Measurements from ENCODE around the gene EEFSEC. TPM values are rescaled to one million over a fixed set of nuclear protein-coding genes. Genes with fewer than 3 reads are reported as not detected.

The EEFSEC gene
- total and polyA plus RNA-seq, 2 experiments from 2014 or later = 10.1 to 16.2 TPM

- no peaks in the 10 kb centered on the region for H3K36me3 ChIP-seq (ENCODE audit: insufficient read depth)
- no peaks in the 10 kb centered on the region for H3K4me1 ChIP-seq (ENCODE audit: insufficient read depth)
- H3F3A ChIP-seq (replicated peaks; ENCODE audit: low read depth) = no peaks in the 10 kb centered on the region
- DNase-seq (ENCODE audit: low spot score) = no peak
- H3K27me3 Mint-ChIP-seq (ENCODE audit: insufficient read depth, low read depth, poor library complexity) = peaks cover 9% of the 10 kb centered on the region
- peak overlapping the region; percentile 56; the same call in 1 of the 2 replicates for H3K27ac Mint-ChIP-seq
- H3K4me3 Mint-ChIP-seq = no peak overlapping the region
- H3K4me3 ChIP-seq = no peak overlapping the region
- H3K4me1 Mint-ChIP-seq = peaks cover 14% of the 10 kb centered on the region
- H2AFZ ChIP-seq = no peak overlapping the region
- no peaks in the 10 kb centered on the region for H3K27me3 ChIP-seq (ENCODE audit: insufficient read depth)
- no peaks in the 10 kb centered on the region; the same call in 2 of the 3 replicates for H3K36me3 Mint-ChIP-seq (ENCODE audit: low read depth)
- no peaks in the 10 kb centered on the region; the same call in 1 of the 2 replicates for H4K20me1 ChIP-seq (replicated peaks; ENCODE audit: insufficient read depth)
- no peaks in the 10 kb centered on the region for H3K9me3 Mint-ChIP-seq
- TF ChIP-seq CTCF (conservative IDR thresholded peaks at IDR 0.05; ENCODE audit: low read depth in 2 of 2) = no peak
- no peak for TF ChIP-seq EZH2phosphoT487 (IDR thresholded peaks at IDR 0.05; ENCODE audit: unreplicated experiment)
- no peak for TF ChIP-seq POLR2AphosphoS5 (IDR thresholded peaks at IDR 0.05; ENCODE audit: low read depth)
- TF ChIP-seq ZNF114 (CRISPR knock-in tag; IDR thresholded peaks at IDR 0.05) = no peak
- TF ChIP-seq STAT1 (IDR thresholded peaks at IDR 0.05; ENCODE audit: unreplicated experiment) = no peak
- H3K9me2 ChIP-seq (ENCODE audit: insufficient read depth) = no peaks in the 10 kb centered on the region
- ATAC-seq = no peak
- H3K27ac ChIP-seq (ENCODE audit: low read depth) = no peak overlapping the region
- no peak overlapping the region for H3K4me2 ChIP-seq
- no peaks in the 10 kb centered on the region for H3K79me2 ChIP-seq (replicated peaks; ENCODE audit: insufficient read depth)
These were observed 187.7 kb downstream of the EEFSEC start for GRCh38 chr3:128340904-128341555.

GRCh38 chr3:128341659-128342395, 188.5 kb downstream of the EEFSEC start:
- no peak for DNase-seq (ENCODE audit: low spot score)
- Histone ChIP-seq H3K9me2 (ENCODE audit: insufficient read depth) (no peaks in the 10 kb centered on the region), H3K36me3 (ENCODE audit: insufficient read depth) (no peaks in the 10 kb centered on the region), H3K4me1 (ENCODE audit: insufficient read depth) (no peaks in the 10 kb centered on the region), H3K4me2 (no peak overlapping the region), H2AFZ (no peak overlapping the region), H3K27me3 (ENCODE audit: insufficient read depth) (no peaks in the 10 kb centered on the region), H3F3A (replicated peaks; ENCODE audit: low read depth) (no peaks in the 10 kb centered on the region), H4K20me1 (replicated peaks; ENCODE audit: insufficient read depth) (no peaks in the 10 kb centered on the region; the same call in 1 of the 2 replicates), H3K79me2 (replicated peaks; ENCODE audit: insufficient read depth) (no peaks in the 10 kb centered on the region), H3K27ac (ENCODE audit: low read depth) (no peak overlapping the region), H3K4me3 (no peak overlapping the region)
- Mint-ChIP-seq H3K27me3 (ENCODE audit: insufficient read depth, low read depth, poor library complexity) (peaks cover 5% of the 10 kb centered on the region), H3K4me1 (peaks cover 7% of the 10 kb centered on the region), H3K27ac (no peak overlapping the region), H3K4me3 (no peak overlapping the region), H3K36me3 (ENCODE audit: low read depth) (no peaks in the 10 kb centered on the region), H3K9me3 (no peaks in the 10 kb centered on the region)
- ATAC-seq = no peak
- TF ChIP-seq EZH2phosphoT487 (IDR thresholded peaks at IDR 0.05; ENCODE audit: unreplicated experiment) (no peak), CTCF (conservative IDR thresholded peaks at IDR 0.05; ENCODE audit: low read depth in 2 of 2) (no peak), ETS1 (IDR thresholded peaks at IDR 0.05) (no peak), ZNF114 (CRISPR knock-in tag; IDR thresholded peaks at IDR 0.05) (no peak), ZNF331 (CRISPR knock-in tag; IDR thresholded peaks at IDR 0.05; ENCODE audit: low read depth) (no peak), JUNB (IDR thresholded peaks at IDR 0.05; ENCODE audit: unreplicated experiment) (no peak), POLR2AphosphoS5 (IDR thresholded peaks at IDR 0.05; ENCODE audit: low read depth) (no peak), NANOG (IDR thresholded peaks at IDR 0.05; ENCODE audit: borderline replicate concordance) (no peak), CREB1 (CRISPR knock-in tag; IDR thresholded peaks at IDR 0.05; ENCODE audit: low read depth) (no peak), STAT1 (IDR thresholded peaks at IDR 0.05; ENCODE audit: unreplicated experiment) (no peak), REST (IDR thresholded peaks at IDR 0.05; ENCODE audit: unreplicated experiment) (no peak)
